ENCODE data around the gene RNU5D-1.
A peak's percentile ranks its signal among the peaks of the same experiment; 100 is the strongest.
"Not testable (repeated sequence)": the region's sequence is repeated elsewhere in the genome, so short reads cannot be mapped to it uniquely, and the experiment has no call there.

The RNU5D-1 gene

GRCh38 chr1:44730741-44731512 lies at the start of gene RNU5D-1:
TSS of gene RNU5D-1 (minus strand) at chr1:44731170.
- DNase-seq (ENCODE audit: extremely low read depth in 1 of 2, low read depth in 1 of 2), result peak; percentile 89 to 90

GRCh38 chr1:44780583-44781121 lies 49.7 kb upstream of the RNU5D-1 start:
- DNase-seq (ENCODE audit: extremely low read depth in 1 of 2, low read depth in 1 of 2), result no peak

- DNase-seq (ENCODE audit: extremely low read depth in 1 of 2, low read depth in 1 of 2), result no peak
Observed at GRCh38 chr1:44778705-44779576, 48.0 kb upstream of the RNU5D-1 start.

- DNase-seq (ENCODE audit: extremely low read depth in 1 of 2, low read depth in 1 of 2), result no peak
Observed at GRCh38 chr1:44777969-44778635, 47.1 kb upstream of the RNU5D-1 start.

GRCh38 chr1:44777547-44777946 lies 46.6 kb upstream of the RNU5D-1 start:
- DNase-seq (ENCODE audit: extremely low read depth in 1 of 2, low read depth in 1 of 2), result no peak

GRCh38 chr1:44776730-44777068 lies 45.7 kb upstream of the RNU5D-1 start:
- DNase-seq (ENCODE audit: extremely low read depth in 1 of 2, low read depth in 1 of 2), result no peak

- DNase-seq (ENCODE audit: extremely low read depth in 1 of 2, low read depth in 1 of 2), result no peak
Observed at GRCh38 chr1:44775930-44776729, 45.2 kb upstream of the RNU5D-1 start.

- peak; percentile 69 to 80 for DNase-seq (ENCODE audit: extremely low read depth in 1 of 2, low read depth in 1 of 2)
Observed at GRCh38 chr1:44775078-44775929, 44.3 kb upstream of the RNU5D-1 start, which contains the start of gene RPS8. TSS of gene RPS8 (plus strand) at chr1:44775540. CDS start at chr1:44775597, 57 bp downstream.

GRCh38 chr1:44766421-44766820 lies 35.5 kb upstream of the RNU5D-1 start:
- DNase-seq (ENCODE audit: extremely low read depth in 1 of 2, low read depth in 1 of 2), result not testable (repeated sequence)

- no peak for DNase-seq (ENCODE audit: extremely low read depth in 1 of 2, low read depth in 1 of 2)
Observed at GRCh38 chr1:44760876-44761275, 29.9 kb upstream of the RNU5D-1 start.

GRCh38 chr1:44759077-44759476 lies 28.1 kb upstream of the RNU5D-1 start:
- DNase-seq (ENCODE audit: extremely low read depth in 1 of 2, low read depth in 1 of 2), result no peak

- no peak for DNase-seq (ENCODE audit: extremely low read depth in 1 of 2, low read depth in 1 of 2)
Observed at GRCh38 chr1:44757420-44757819, 26.4 kb upstream of the RNU5D-1 start.

GRCh38 chr1:44747878-44748277 lies 16.9 kb upstream of the RNU5D-1 start:
- DNase-seq (ENCODE audit: extremely low read depth in 1 of 2, low read depth in 1 of 2), result no peak

- no peak for DNase-seq (ENCODE audit: extremely low read depth in 1 of 2, low read depth in 1 of 2)
Observed at GRCh38 chr1:44743211-44743610, 12.2 kb upstream of the RNU5D-1 start.

- DNase-seq (ENCODE audit: extremely low read depth in 1 of 2, low read depth in 1 of 2), result no peak
Observed at GRCh38 chr1:44740179-44740617, 9.2 kb upstream of the RNU5D-1 start.

GRCh38 chr1:44739307-44740178 lies 8.6 kb upstream of the RNU5D-1 start, which contains the start of gene KIF2C:
TSS of gene KIF2C (plus strand) at chr1:44739837. CDS start at chr1:44739933, 96 bp downstream.
- DNase-seq (ENCODE audit: extremely low read depth in 1 of 2, low read depth in 1 of 2), result peak; percentile 87 to 92

GRCh38 chr1:44738953-44739306 lies 8.0 kb upstream of the RNU5D-1 start:
- not testable (repeated sequence) for DNase-seq (ENCODE audit: extremely low read depth in 1 of 2, low read depth in 1 of 2)

- no peak for DNase-seq (ENCODE audit: extremely low read depth in 1 of 2, low read depth in 1 of 2)
Observed at GRCh38 chr1:44735992-44736391, 5.0 kb upstream of the RNU5D-1 start.
